ENCODE data around the gene TADA2B. TPM values are rescaled to one million over a fixed set of nuclear protein-coding genes. Genes with fewer than 3 reads are reported as not detected.

Gene TADA2B
- total RNA-seq, 1 donor from 2014 or later, result 19.8 TPM

- H3K4me3 Mint-ChIP-seq (ENCODE audit: unreplicated experiment), result no peak overlapping the region
- H3K36me3 Mint-ChIP-seq (ENCODE audit: low read depth, unreplicated experiment), result peaks cover 13% of the 10 kb centered on the region
- H3K9me3 ChIP-seq (ENCODE audit: insufficient read depth, low read depth, low read length), result no peaks in the 10 kb centered on the region
- no peak overlapping the region for H3K4me2 ChIP-seq (ENCODE audit: low read length)
- peaks cover 60% of the 10 kb centered on the region for H4K20me1 ChIP-seq (ENCODE audit: insufficient read depth, low read length)
- H3K27ac Mint-ChIP-seq (ENCODE audit: unreplicated experiment), result no peak overlapping the region
- peaks cover 16% of the 10 kb centered on the region for H3K79me2 ChIP-seq (ENCODE audit: insufficient read depth, low read length)
- no peak for TF ChIP-seq EZH2 (IDR thresholded peaks at IDR 0.05; ENCODE audit: insufficient read depth, low read length)
- no peak for TF ChIP-seq CTCF (IDR thresholded peaks at IDR 0.05; ENCODE audit: insufficient read depth, low read depth, low read length)
- no peaks in the 10 kb centered on the region for H3K27me3 ChIP-seq (ENCODE audit: insufficient read depth, low read length)
- no peak overlapping the region for H2AFZ ChIP-seq (ENCODE audit: low read depth, low read length)
- H3K4me1 Mint-ChIP-seq (ENCODE audit: low read depth, unreplicated experiment), result peaks cover 9% of the 10 kb centered on the region
- DNase-seq (ENCODE audit: low read depth) (no peak), FAIRE-seq (no peak)
- peaks cover 47% of the 10 kb centered on the region for H3K36me3 ChIP-seq (ENCODE audit: insufficient read depth, low read length)
- no peaks in the 10 kb centered on the region for H3K27me3 Mint-ChIP-seq (ENCODE audit: low read depth, unreplicated experiment)
- H3K9me3 Mint-ChIP-seq (ENCODE audit: unreplicated experiment), result no peaks in the 10 kb centered on the region
- no peak overlapping the region for H3K4me3 ChIP-seq (ENCODE audit: insufficient read depth, low read depth, low read length)
- no peak overlapping the region for H3K27ac ChIP-seq (ENCODE audit: low read depth, low read length)
- no peak overlapping the region for H3K9ac ChIP-seq (ENCODE audit: low read length)
- H3K4me1 ChIP-seq (ENCODE audit: insufficient read depth, low read length), result peaks cover 2% of the 10 kb centered on the region
Observed at GRCh38 chr4:7059662-7060061, 16.5 kb downstream of the TADA2B start.

GRCh38 chr4:7060346-7061150 is 17.4 kb downstream of the TADA2B start:
- no peak overlapping the region for H3K9ac ChIP-seq (ENCODE audit: low read length)
- no peaks in the 10 kb centered on the region for H3K9me3 Mint-ChIP-seq (ENCODE audit: unreplicated experiment)

More at GRCh38 chr4:7060346-7061150, 17.4 kb downstream of the TADA2B start:
- Histone ChIP-seq H3K36me3 (ENCODE audit: insufficient read depth, low read length) (peaks cover 49% of the 10 kb centered on the region), H3K4me3 (ENCODE audit: insufficient read depth, low read depth, low read length) (no peak overlapping the region), H2AFZ (ENCODE audit: low read depth, low read length) (no peak overlapping the region), H3K9me3 (ENCODE audit: insufficient read depth, low read depth, low read length) (no peaks in the 10 kb centered on the region), H4K20me1 (ENCODE audit: insufficient read depth, low read length) (peaks cover 65% of the 10 kb centered on the region), H3K4me1 (ENCODE audit: insufficient read depth, low read length) (no peaks in the 10 kb centered on the region), H3K27ac (ENCODE audit: low read depth, low read length) (no peak overlapping the region), H3K79me2 (ENCODE audit: insufficient read depth, low read length) (peaks cover 25% of the 10 kb centered on the region), H3K27me3 (ENCODE audit: insufficient read depth, low read length) (no peaks in the 10 kb centered on the region), H3K4me2 (ENCODE audit: low read length) (no peak overlapping the region)
- FAIRE-seq (no peak), DNase-seq (ENCODE audit: low read depth) (no peak)
- no peak overlapping the region for H3K27ac Mint-ChIP-seq (ENCODE audit: unreplicated experiment)
- no peak overlapping the region for H3K4me3 Mint-ChIP-seq (ENCODE audit: unreplicated experiment)
- peaks cover 16% of the 10 kb centered on the region for H3K36me3 Mint-ChIP-seq (ENCODE audit: low read depth, unreplicated experiment)
- TF ChIP-seq CTCF (IDR thresholded peaks at IDR 0.05; ENCODE audit: insufficient read depth, low read depth, low read length) (no peak), EZH2 (IDR thresholded peaks at IDR 0.05; ENCODE audit: insufficient read depth, low read length) (no peak)
- H3K4me1 Mint-ChIP-seq (ENCODE audit: low read depth, unreplicated experiment), result peaks cover 3% of the 10 kb centered on the region
- H3K27me3 Mint-ChIP-seq (ENCODE audit: low read depth, unreplicated experiment), result no peaks in the 10 kb centered on the region

Data from astrocyte (in vitro differentiated cells and primary cell).